Caco-2 (cell line): ENCODE results near the gene MYO5B. TPM values are rescaled to one million over a fixed set of nuclear protein-coding genes. Genes with fewer than 3 reads are reported as not detected.
A peak's percentile ranks its signal among the peaks of the same experiment; 100 is the strongest.

ENCODE experiments used
- BruUV-seq: library from RNA; stranded (reverse); fragments of 400-500 nt; replicated peaks from 2 replicates; lab custom pipeline; 2021; lab: Mats Ljungman, UMichigan
- CTCF ChIA-PET: fragments of 300-600 bp; sonication (Branson Sonifier 250); formaldehyde crosslinking; loops from one replicate; lab custom pipeline; 2022; ENCODE audit warnings: antibody characterized with exemption; lab: Charles Lee
- POLR2A ChIA-PET: fragments of 300-600 bp; sonication (Branson Sonifier 250); formaldehyde crosslinking; loops from one replicate; lab custom pipeline; 2022; ENCODE audit warnings: antibody characterized with exemption; lab: Charles Lee
- DNase-seq, 2 experiments: peaks; one replicate each; pipeline versions ENCODE4 v3.0.0 to v3.0.0-alpha.2; 2020 to 2022
- H3K27me3 ChIP-seq: replicated peaks from 2 replicates; pipeline ENCODE4 v1.6.0; 2011; ENCODE audit warnings: low read length; ENCODE audit not compliant: control insufficient read depth, insufficient read depth
- H3K36me3 ChIP-seq: 2 replicates; pipeline ENCODE4 v1.5.1; 2011; ENCODE audit warnings: low read length; ENCODE audit not compliant: control insufficient read depth, insufficient read depth
- H3K4me1 ChIP-seq: fragments of 250-450 bp; sonication (Bioruptor Pico); 2 replicates; pipeline ENCODE4 v1.5.1; 2020; ENCODE audit warnings: mild to moderate bottlenecking
- H3K4me3 ChIP-seq: 2 replicates; pipeline ENCODE4 v1.5.1; 2011; ENCODE audit warnings: low read depth, mild to moderate bottlenecking, control low read depth, low read length
- H3K9me3 ChIP-seq: fragments of 250-450 bp; sonication (Bioruptor Pico); 2 replicates; pipeline ENCODE4 v1.5.1; 2020; ENCODE audit warnings: mild to moderate bottlenecking, moderate library complexity
- H3K27ac Mint-ChIP-seq: one replicate; pipeline ENCODE4 v1.8.0; 2022; ENCODE audit warnings: mixed read lengths; ENCODE audit not compliant: unreplicated experiment
- H3K27me3 Mint-ChIP-seq: one replicate; pipeline ENCODE4 v1.8.0; 2022; ENCODE audit warnings: mixed read lengths; ENCODE audit not compliant: insufficient read depth, unreplicated experiment
- H3K36me3 Mint-ChIP-seq: one replicate; pipeline ENCODE4 v1.8.0; 2022; ENCODE audit warnings: mild to moderate bottlenecking, mixed read lengths; ENCODE audit not compliant: insufficient read depth, unreplicated experiment
- H3K4me1 Mint-ChIP-seq: one replicate; pipeline ENCODE4 v1.8.0; 2022; ENCODE audit warnings: low read depth, mixed read lengths; ENCODE audit not compliant: unreplicated experiment
- H3K4me3 Mint-ChIP-seq: one replicate; pipeline ENCODE4 v1.8.0; 2022; ENCODE audit warnings: mild to moderate bottlenecking, moderate library complexity, mixed read lengths; ENCODE audit not compliant: unreplicated experiment
- H3K9me3 Mint-ChIP-seq: one replicate; pipeline ENCODE4 v1.8.0; 2022; ENCODE audit warnings: mixed read lengths; ENCODE audit not compliant: unreplicated experiment
- CTCF ChIP-seq, 2 experiments: fragments of 200-600 bp in 1 of 2; IDR thresholded peaks; 1 replicate in 1 of 2; 2 replicates in 1 of 2; pipeline versions ENCODE4 v1.5.1 to v1.8.0; 2011 to 2022; ENCODE audit warnings: antibody characterized with exemption in 1 of 2, control low read depth in 1 of 2, inconsistent platforms in 1 of 2, low read depth in 1 of 2, low read length in 1 of 2, mild to moderate bottlenecking in 1 of 2, moderate library complexity in 1 of 2; ENCODE audit not compliant: insufficient read depth in 1 of 2, severe bottlenecking in 1 of 2, unreplicated experiment in 1 of 2
- intact Hi-C: fragments of 100-400 bp; cut with micrococcal nuclease; formaldehyde crosslinking; loops from one replicate; pipeline ENCODE4 v1.10.0; 2022; ENCODE audit not compliant: unreplicated experiment
- total RNA-seq: library from RNA; stranded (reverse); gene quantifications from 2 replicates; pipeline ENCODE4 v1.2.3, GENCODE V29; 2022

MYO5B gene
- total RNA-seq, 1 experiment from 2014 or later, result 28.3 TPM

GRCh38 chr18:50093366-50094064 lies 101.4 kb downstream of the MYO5B start:
- intact Hi-C loops, result no loop called here
- no TSS peak for BruUV-seq
- no peak for DNase-seq
- no peak for TF ChIP-seq CTCF (IDR thresholded peaks at IDR 0.05; ENCODE audit: insufficient read depth in 1 of 2, low read depth in 1 of 2, low read length in 1 of 2, severe bottlenecking in 1 of 2, unreplicated experiment in 1 of 2)
- no peaks in the 10 kb centered on the region for H3K9me3 Mint-ChIP-seq
- CTCF ChIA-PET, result no interaction called here
- Histone ChIP-seq H3K27me3 (no peaks in the 10 kb centered on the region), H3K36me3 (no peaks in the 10 kb centered on the region), H3K9me3 (no peaks in the 10 kb centered on the region), H3K4me3 (no peak overlapping the region), H3K4me1 (peaks cover 31% of the 10 kb centered on the region)
- peak overlapping the region; percentile 60 for H3K27ac Mint-ChIP-seq
- peaks cover 26% of the 10 kb centered on the region for H3K4me1 Mint-ChIP-seq
- no peaks in the 10 kb centered on the region for H3K27me3 Mint-ChIP-seq
- POLR2A ChIA-PET, result no interaction called here
- no peak overlapping the region for H3K4me3 Mint-ChIP-seq
- no peaks in the 10 kb centered on the region for H3K36me3 Mint-ChIP-seq

GRCh38 chr18:50092245-50092805 lies 102.6 kb downstream of the MYO5B start:
- no peaks in the 10 kb centered on the region for H3K36me3 ChIP-seq
- peaks cover 31% of the 10 kb centered on the region for H3K4me1 ChIP-seq
- no peaks in the 10 kb centered on the region for H3K27me3 ChIP-seq
- intact Hi-C loops, result no loop called here
- Mint-ChIP-seq H3K4me1 (peaks cover 26% of the 10 kb centered on the region), H3K27ac (no peak overlapping the region), H3K36me3 (no peaks in the 10 kb centered on the region), H3K27me3 (no peaks in the 10 kb centered on the region), H3K4me3 (no peak overlapping the region), H3K9me3 (no peaks in the 10 kb centered on the region)
- no peaks in the 10 kb centered on the region for H3K9me3 ChIP-seq
- no peak for TF ChIP-seq CTCF (IDR thresholded peaks at IDR 0.05; ENCODE audit: insufficient read depth in 1 of 2, low read depth in 1 of 2, low read length in 1 of 2, severe bottlenecking in 1 of 2, unreplicated experiment in 1 of 2)
- no peak overlapping the region for H3K4me3 ChIP-seq
- POLR2A ChIA-PET, result no interaction called here
- no TSS peak for BruUV-seq
- DNase-seq, result no peak
- CTCF ChIA-PET, result no interaction called here

GRCh38 chr18:50091509-50092244 lies 103.3 kb downstream of the MYO5B start:
- intact Hi-C loops, result no loop called here
- DNase-seq, result no peak
- Mint-ChIP-seq H3K36me3 (no peaks in the 10 kb centered on the region), H3K4me1 (peaks cover 26% of the 10 kb centered on the region), H3K9me3 (no peaks in the 10 kb centered on the region), H3K4me3 (no peak overlapping the region), H3K27me3 (no peaks in the 10 kb centered on the region), H3K27ac (no peak overlapping the region)
- CTCF ChIA-PET, result interaction anchor here (0.9 kb wide), 1 partner anchor 67 kb away, joined by 3 read pairs; no protein-coding TSS in a partner anchor
- no peaks in the 10 kb centered on the region for H3K27me3 ChIP-seq
- no peaks in the 10 kb centered on the region for H3K9me3 ChIP-seq
- POLR2A ChIA-PET, result no interaction called here
- H3K4me1 ChIP-seq, result peaks cover 31% of the 10 kb centered on the region
- no TSS peak for BruUV-seq
- H3K36me3 ChIP-seq, result no peaks in the 10 kb centered on the region
- H3K4me3 ChIP-seq, result no peak overlapping the region
- TF ChIP-seq CTCF (IDR thresholded peaks at IDR 0.05; ENCODE audit: insufficient read depth in 1 of 2, low read depth in 1 of 2, low read length in 1 of 2, severe bottlenecking in 1 of 2, unreplicated experiment in 1 of 2), result no peak
